ENCODE results near the gene MAML3.

GRCh38 chr4:139808808-139809756 lies 344.9 kb downstream of the MAML3 start:
- TF ChIP-seq CTCF (IDR thresholded peaks at IDR 0.05; ENCODE audit: low read depth, low read length) (no peak), EZH2phosphoT487 (IDR thresholded peaks at IDR 0.05; ENCODE audit: low read depth) (no peak)
